Stimulated activated CD4-positive, alpha-beta T cell treated with anti-CD3 and anti-CD28 coated beads, Interleukin-12 subunit alpha, Interleukin-12 subunit beta, amount 100 ng/mL, for 48 hours (primary cell): ENCODE data around the gene GOLIM4.

ENCODE experiments used
- DNase-seq, 3 donors: peaks; one replicate each; pipeline ENCODE4 v3.0.0-alpha.2; 2020; ENCODE audit warnings: low read depth in 2 of 3, low spot score in 1 of 3

Gene GOLIM4

GRCh38 chr3:168100777-168101492 lies 5.2 kb upstream of the GOLIM4 start:
- DNase-seq, result no peak

GRCh38 chr3:168097381-168097780 lies 1.7 kb upstream of the GOLIM4 start:
- no peak for DNase-seq

GRCh38 chr3:168096210-168096652 lies 507 bp upstream of the GOLIM4 start:
- peak; percentile 0 to 8 (median 3) for DNase-seq

- DNase-seq, result peak; percentile 4 to 13 (median 8)
Observed at GRCh38 chr3:168094877-168095610, 680 bp downstream of the GOLIM4 start.

- no peak for DNase-seq
Observed at GRCh38 chr3:168094580-168094876, 1.2 kb downstream of the GOLIM4 start.

GRCh38 chr3:168093790-168094189 lies 1.9 kb downstream of the GOLIM4 start:
- no peak for DNase-seq

GRCh38 chr3:168093229-168093628 lies 2.5 kb downstream of the GOLIM4 start:
- no peak for DNase-seq

GRCh38 chr3:168091941-168092340 lies 3.8 kb downstream of the GOLIM4 start:
- DNase-seq, result no peak

- DNase-seq, result no peak
Observed at GRCh38 chr3:168091302-168091858, 4.3 kb downstream of the GOLIM4 start.

- DNase-seq, result no peak
Observed at GRCh38 chr3:168090306-168091085, 5.2 kb downstream of the GOLIM4 start.

GRCh38 chr3:168089179-168089771 lies 6.4 kb downstream of the GOLIM4 start:
- no peak for DNase-seq

GRCh38 chr3:168088106-168088720 lies 7.5 kb downstream of the GOLIM4 start:
- DNase-seq, result no peak

GRCh38 chr3:168087539-168087938 lies 8.2 kb downstream of the GOLIM4 start:
- DNase-seq, result no peak

- no peak for DNase-seq
Observed at GRCh38 chr3:168086541-168087260, 9.0 kb downstream of the GOLIM4 start.

GRCh38 chr3:168085491-168086119 lies 10.1 kb downstream of the GOLIM4 start:
- no peak for DNase-seq

- no peak for DNase-seq
Observed at GRCh38 chr3:168083906-168084305, 11.8 kb downstream of the GOLIM4 start.

GRCh38 chr3:168081856-168082255 lies 13.9 kb downstream of the GOLIM4 start:
- no peak for DNase-seq

GRCh38 chr3:168081171-168081771 lies 14.5 kb downstream of the GOLIM4 start:
- DNase-seq, result no peak

- DNase-seq, result no peak
Observed at GRCh38 chr3:168080499-168081170, 15.1 kb downstream of the GOLIM4 start.
